HUES6 (cell line): ENCODE data around the gene RHOXF2.

Source experiments
- H3K27ac ChIP-seq: 2 replicates; pipeline ENCODE4 v1.7.0; 2013; ENCODE audit warnings: low read depth, mild to moderate bottlenecking, low read length, inconsistent platforms
- H3K27me3 ChIP-seq: 2 replicates; pipeline ENCODE4 v1.6.1; 2013; ENCODE audit warnings: low read length; ENCODE audit not compliant: control insufficient read depth, insufficient read depth
- H3K36me3 ChIP-seq: 2 replicates; pipeline ENCODE4 v1.6.1; 2013; ENCODE audit warnings: low read length; ENCODE audit not compliant: control insufficient read depth, insufficient read depth
- H3K4me1 ChIP-seq: 2 replicates; pipeline ENCODE4 v1.6.1; 2013; ENCODE audit warnings: low read length; ENCODE audit not compliant: control insufficient read depth, insufficient read depth
- H3K4me3 ChIP-seq: 2 replicates; pipeline ENCODE4 v1.5.1; 2013; ENCODE audit warnings: low read depth, low read length
- H3K9ac ChIP-seq: one replicate; pipeline ENCODE4 v1.6.1; 2013; ENCODE audit warnings: mild to moderate bottlenecking, low read length
- H3K9me3 ChIP-seq: 2 replicates; pipeline ENCODE4 v1.6.1; 2013; ENCODE audit warnings: low read depth, low read length; ENCODE audit not compliant: control insufficient read depth, insufficient read depth

The RHOXF2 gene

GRCh38 chrX:120205816-120206753, 47.7 kb downstream of the RHOXF2 start:
- no peak overlapping the region for H3K4me3 ChIP-seq
- H3K27ac ChIP-seq, result no peak overlapping the region
- no peaks in the 10 kb centered on the region for H3K9me3 ChIP-seq
- H3K36me3 ChIP-seq, result no peaks in the 10 kb centered on the region
- no peaks in the 10 kb centered on the region for H3K27me3 ChIP-seq
- H3K9ac ChIP-seq, result no peak overlapping the region
- no peaks in the 10 kb centered on the region for H3K4me1 ChIP-seq

- H3K9me3 ChIP-seq, result no peaks in the 10 kb centered on the region
- H3K4me3 ChIP-seq, result no peak overlapping the region
- H3K9ac ChIP-seq, result no peak overlapping the region
- H3K36me3 ChIP-seq, result no peaks in the 10 kb centered on the region
- no peak overlapping the region for H3K27ac ChIP-seq
- H3K4me1 ChIP-seq, result no peaks in the 10 kb centered on the region
- no peaks in the 10 kb centered on the region for H3K27me3 ChIP-seq
Observed at GRCh38 chrX:120207009-120207605, 48.7 kb downstream of the RHOXF2 start.

GRCh38 chrX:120213438-120214265, 55.2 kb downstream of the RHOXF2 start:
- H3K27ac ChIP-seq, result no peak overlapping the region
- H3K27me3 ChIP-seq, result no peaks in the 10 kb centered on the region
- no peaks in the 10 kb centered on the region for H3K9me3 ChIP-seq
- H3K36me3 ChIP-seq, result no peaks in the 10 kb centered on the region
- H3K4me1 ChIP-seq, result peaks cover 2% of the 10 kb centered on the region; the same call in 1 of the 2 replicates
- H3K4me3 ChIP-seq, result no peak overlapping the region
- no peak overlapping the region for H3K9ac ChIP-seq
